Fibroblast of pulmonary artery (primary cell): ENCODE results near the gene DENND1A.

Source experiments
- DNase-seq: peaks from one replicate; pipeline ENCODE4 v3.0.0-alpha.2; 2010; ENCODE audit warnings: low read depth
- H3K4me3 ChIP-seq: replicated peaks from 2 replicates; pipeline ENCODE4 v1.5.1; 2011; ENCODE audit warnings: low read depth, mild to moderate bottlenecking, control low read depth, low read length, moderate library complexity
- TF ChIP-seq, protein P1 (sequence below): IDR thresholded peaks from 2 replicates; pipeline ENCODE4 v1.5.1; 2011; ENCODE audit warnings: mild to moderate bottlenecking, control low read depth, low read length, inconsistent platforms; ENCODE audit errors: missing control alignments

DENND1A gene

DNA sequence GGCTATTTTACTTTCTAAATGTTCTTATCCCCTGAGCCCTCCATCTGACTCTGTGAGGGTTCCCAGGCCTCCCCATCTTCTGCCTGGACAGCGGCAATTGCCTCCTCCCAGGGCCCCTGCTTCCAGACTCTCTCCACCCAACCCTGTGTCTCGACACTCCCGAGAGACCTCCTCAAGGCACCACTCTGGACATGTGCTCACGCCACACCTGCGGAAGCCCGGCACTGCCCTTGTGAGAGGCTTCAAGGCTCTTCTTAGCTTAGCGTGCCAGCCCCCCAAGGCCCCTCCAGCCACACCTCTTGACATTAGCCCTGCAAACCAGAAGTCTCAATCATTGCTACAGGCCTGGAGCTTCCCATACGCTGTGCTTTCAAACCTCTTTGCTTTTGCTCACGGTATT is 449.8 kb downstream of the DENND1A start:
- no peak for DNase-seq
- no peak overlapping the region for H3K4me3 ChIP-seq
- TF ChIP-seq, protein P1, sequence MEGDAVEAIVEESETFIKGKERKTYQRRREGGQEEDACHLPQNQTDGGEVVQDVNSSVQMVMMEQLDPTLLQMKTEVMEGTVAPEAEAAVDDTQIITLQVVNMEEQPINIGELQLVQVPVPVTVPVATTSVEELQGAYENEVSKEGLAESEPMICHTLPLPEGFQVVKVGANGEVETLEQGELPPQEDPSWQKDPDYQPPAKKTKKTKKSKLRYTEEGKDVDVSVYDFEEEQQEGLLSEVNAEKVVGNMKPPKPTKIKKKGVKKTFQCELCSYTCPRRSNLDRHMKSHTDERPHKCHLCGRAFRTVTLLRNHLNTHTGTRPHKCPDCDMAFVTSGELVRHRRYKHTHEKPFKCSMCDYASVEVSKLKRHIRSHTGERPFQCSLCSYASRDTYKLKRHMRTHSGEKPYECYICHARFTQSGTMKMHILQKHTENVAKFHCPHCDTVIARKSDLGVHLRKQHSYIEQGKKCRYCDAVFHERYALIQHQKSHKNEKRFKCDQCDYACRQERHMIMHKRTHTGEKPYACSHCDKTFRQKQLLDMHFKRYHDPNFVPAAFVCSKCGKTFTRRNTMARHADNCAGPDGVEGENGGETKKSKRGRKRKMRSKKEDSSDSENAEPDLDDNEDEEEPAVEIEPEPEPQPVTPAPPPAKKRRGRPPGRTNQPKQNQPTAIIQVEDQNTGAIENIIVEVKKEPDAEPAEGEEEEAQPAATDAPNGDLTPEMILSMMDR = no peak

DNA sequence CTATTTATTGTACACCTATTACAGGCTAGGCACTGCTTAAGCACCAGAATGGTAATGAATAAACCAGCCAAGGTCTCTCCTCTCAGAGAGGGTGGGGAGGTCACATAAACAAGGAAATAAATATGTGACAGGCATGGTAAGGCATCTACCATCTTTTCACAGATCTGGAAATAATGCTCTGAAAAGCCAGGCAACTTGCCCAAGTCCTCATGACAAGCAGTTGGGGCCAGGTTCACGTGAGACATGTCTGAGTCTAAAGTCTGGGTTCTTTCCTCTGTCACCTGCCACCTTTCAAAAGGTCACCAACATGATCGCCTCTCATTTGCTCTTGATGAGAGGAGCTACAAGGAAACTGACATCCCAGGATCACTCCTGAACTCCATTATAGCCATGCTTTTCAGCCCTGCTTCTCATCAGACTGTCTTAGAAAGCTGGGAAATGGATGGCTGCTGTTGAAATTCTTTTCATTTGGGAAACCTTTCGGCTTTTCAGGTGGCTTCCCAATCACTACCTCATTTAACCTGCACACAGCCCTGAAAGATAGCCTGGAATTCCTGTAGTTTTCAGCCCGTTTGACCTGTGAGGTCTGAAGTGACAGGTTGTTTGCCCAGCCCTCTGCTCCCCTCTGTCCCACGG is 450.8 kb downstream of the DENND1A start:
- DNase-seq = no peak
- TF ChIP-seq, protein P1 = no peak
- H3K4me3 ChIP-seq = no peak overlapping the region

DNA sequence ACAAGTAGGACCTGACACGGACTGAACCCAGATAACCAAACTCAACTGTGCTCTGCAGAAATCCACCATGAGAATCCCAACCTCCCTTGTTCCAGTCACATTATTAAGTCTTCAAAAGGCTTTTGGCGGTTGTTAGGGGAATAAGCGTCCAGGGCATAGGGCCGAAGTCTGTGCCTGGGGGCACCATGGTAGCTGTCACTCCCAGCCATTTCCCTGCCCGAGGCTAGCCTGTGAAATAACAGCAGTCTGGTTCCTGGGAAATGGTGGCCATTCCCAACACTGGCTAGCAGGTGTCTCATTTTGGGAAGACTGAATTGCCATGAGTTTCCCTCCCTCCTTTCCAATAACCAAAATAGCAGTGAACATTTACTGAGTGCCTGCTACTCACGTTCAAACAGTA is 451.8 kb downstream of the DENND1A start:
- H3K4me3 ChIP-seq = no peak overlapping the region
- TF ChIP-seq, protein P1 = no peak
- DNase-seq = no peak

DNA sequence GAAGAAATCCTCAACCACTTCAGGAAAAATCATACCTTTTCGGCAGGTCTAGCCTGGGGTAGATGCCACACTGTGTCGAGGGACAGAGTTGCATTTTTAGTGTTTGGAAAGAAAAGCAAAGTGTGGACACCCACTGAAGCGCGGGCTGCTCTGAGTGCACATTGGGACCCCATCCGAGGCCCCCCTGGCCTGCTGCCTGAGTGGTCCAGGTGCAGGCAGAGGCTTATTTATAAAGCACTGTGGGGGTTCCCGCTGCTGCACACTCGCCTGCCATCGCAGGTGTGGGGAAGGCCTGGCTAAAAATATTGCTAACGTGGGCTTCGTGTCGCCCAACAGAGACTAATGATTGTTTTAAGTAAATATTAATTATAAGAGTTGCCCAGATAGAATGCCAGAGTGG is 454.5 kb downstream of the DENND1A start:
- DNase-seq = no peak
- no peak overlapping the region for H3K4me3 ChIP-seq
- TF ChIP-seq, protein P1 = no peak

GRCh38 chr9:123472862-123473614 is 456.9 kb downstream of the DENND1A start:
- TF ChIP-seq, protein P1 = no peak
- no peak for DNase-seq
- H3K4me3 ChIP-seq = no peak overlapping the region

DNA sequence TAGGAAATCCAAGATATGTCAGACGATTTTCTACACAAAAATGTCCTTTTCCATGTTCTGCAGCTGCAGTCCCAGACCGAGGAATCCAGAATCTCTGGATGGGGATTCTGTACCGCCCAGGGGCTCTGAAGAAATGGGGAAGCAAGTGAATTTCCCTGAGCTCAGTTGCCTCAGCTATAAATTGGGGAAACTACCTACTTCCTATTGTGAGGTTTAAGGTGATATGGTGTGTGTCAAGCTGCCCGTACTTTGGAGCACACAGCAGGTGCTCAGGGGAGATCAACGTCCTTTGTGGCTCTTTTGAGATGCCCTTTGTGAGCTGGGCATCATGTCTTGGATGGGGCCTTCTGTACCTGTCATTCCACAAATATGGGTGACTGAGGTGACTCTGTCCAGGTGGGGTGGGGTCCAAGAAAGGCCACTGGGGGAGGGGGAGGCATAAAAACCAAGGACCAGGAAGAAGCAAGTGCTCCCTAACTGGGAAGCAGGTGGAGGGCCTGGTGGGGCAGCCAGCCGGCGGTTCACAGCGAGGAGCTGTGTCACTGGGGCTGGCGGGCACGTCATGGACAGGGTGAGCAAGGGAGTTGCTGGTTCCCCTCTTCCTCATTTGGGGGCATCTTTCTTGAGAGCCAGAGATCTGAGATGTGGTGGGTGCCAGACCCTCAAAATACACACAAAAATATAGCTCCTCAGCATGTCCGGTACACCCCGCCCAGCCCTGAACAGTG is 457.9 kb downstream of the DENND1A start:
- TF ChIP-seq, protein P1 = no peak
- no peak for DNase-seq
- no peak overlapping the region for H3K4me3 ChIP-seq
